RWPE2 (cell line): ENCODE data around the gene TRIM37.

Experiments
- ATAC-seq: fragments of 200-7000 bp; cut with Tn5 transposase; 3 replicates; pipeline ENCODE4 v1.9.1; 2021; ENCODE audit warnings: low read depth
- DNase-seq: peaks from one replicate; pipeline ENCODE4 v3.0.0-alpha.2; 2020; ENCODE audit warnings: low spot score
- H3K27ac ChIP-seq: fragments of 450-650 bp; 2 replicates; pipeline ENCODE4 v1.5.1; 2017; ENCODE audit warnings: mild to moderate bottlenecking; ENCODE audit not compliant: poor library complexity, severe bottlenecking
- H3K27me3 ChIP-seq: fragments of 250-450 bp; sonication (Bioruptor Pico); 2 replicates; pipeline ENCODE4 v1.5.1; 2021; ENCODE audit warnings: mild to moderate bottlenecking, moderate library complexity; ENCODE audit not compliant: insufficient read depth, poor library complexity, severe bottlenecking
- H3K36me3 ChIP-seq: fragments of 250-450 bp; sonication (Bioruptor Pico); 2 replicates; pipeline ENCODE4 v1.5.1; 2020; ENCODE audit warnings: low read depth, mild to moderate bottlenecking, moderate library complexity
- H3K4me1 ChIP-seq: fragments of 250-450 bp; sonication (Bioruptor Pico); 2 replicates; pipeline ENCODE4 v1.5.1; 2021; ENCODE audit warnings: mild to moderate bottlenecking, moderate library complexity; ENCODE audit not compliant: insufficient read depth, poor library complexity, severe bottlenecking
- H3K4me3 ChIP-seq: fragments of 250-450 bp; sonication (Bioruptor Pico); 2 replicates; pipeline ENCODE4 v1.5.1; 2021; ENCODE audit warnings: mild to moderate bottlenecking, moderate library complexity; ENCODE audit not compliant: severe bottlenecking
- H3K9me3 ChIP-seq: fragments of 250-450 bp; sonication (Bioruptor Pico); 2 replicates; pipeline ENCODE4 v1.5.1; 2021; ENCODE audit warnings: mild to moderate bottlenecking, moderate library complexity; ENCODE audit not compliant: severe bottlenecking
- CTCF ChIP-seq: fragments of 450-650 bp; IDR thresholded peaks from one replicate; pipeline ENCODE4 v1.5.1; 2017; ENCODE audit warnings: mild to moderate bottlenecking, moderate library complexity; ENCODE audit not compliant: poor library complexity, severe bottlenecking

The TRIM37 gene

GRCh38 chr17:58947824-58948223, 158.9 kb downstream of the TRIM37 start:
- Histone ChIP-seq H3K4me3 (no peak overlapping the region), H3K9me3 (peaks cover 11% of the 10 kb centered on the region), H3K27ac (no peak overlapping the region), H3K36me3 (no peaks in the 10 kb centered on the region), H3K27me3 (no peaks in the 10 kb centered on the region), H3K4me1 (no peaks in the 10 kb centered on the region)
- ATAC-seq (no peak), DNase-seq (no peak)
- no peak for TF ChIP-seq CTCF

DNA sequence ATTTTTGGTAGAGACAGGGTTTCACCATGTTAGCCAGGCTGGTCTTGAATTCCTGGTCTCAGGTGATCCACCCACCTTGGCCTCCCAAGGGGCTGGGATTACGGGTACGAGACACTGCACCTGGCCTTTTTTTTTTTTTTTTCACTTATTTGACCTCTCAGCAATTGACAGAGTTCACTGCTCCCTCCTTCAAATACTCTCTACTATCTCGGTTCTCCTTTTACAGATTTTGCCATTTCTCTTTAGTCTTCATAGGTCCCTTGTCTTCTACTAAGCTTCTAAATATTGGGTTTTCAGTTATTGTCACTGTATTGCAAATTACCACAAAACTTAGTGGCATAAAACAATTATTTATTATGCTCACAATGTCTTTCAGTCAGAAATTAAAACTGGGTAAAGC, 159.3 kb downstream of the TRIM37 start:
- no peak overlapping the region for H3K27ac ChIP-seq
- no peak for TF ChIP-seq CTCF
- H3K36me3 ChIP-seq: no peaks in the 10 kb centered on the region
- peaks cover 11% of the 10 kb centered on the region for H3K9me3 ChIP-seq
- no peak overlapping the region for H3K4me3 ChIP-seq
- H3K4me1 ChIP-seq: no peaks in the 10 kb centered on the region
- ATAC-seq (no peak), DNase-seq (no peak)
- no peaks in the 10 kb centered on the region for H3K27me3 ChIP-seq

DNA sequence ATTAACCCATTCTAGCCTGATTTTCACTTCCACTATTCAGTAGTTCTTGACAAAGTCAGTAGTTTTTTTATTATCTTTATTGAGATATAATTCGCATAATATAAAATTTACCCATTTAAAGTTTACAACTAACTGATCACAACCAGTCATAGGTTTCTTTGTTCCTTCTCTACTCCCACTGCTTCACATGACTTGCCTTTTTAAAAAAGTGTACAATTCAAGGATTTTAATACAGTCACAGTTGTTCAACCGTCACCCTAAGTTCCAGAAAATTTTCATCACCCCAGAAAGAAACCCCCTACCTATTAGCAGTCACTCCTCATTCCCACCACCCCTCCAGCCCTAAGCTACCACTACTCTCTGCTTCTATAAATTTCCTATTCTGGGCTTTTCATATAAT, 162.5 kb downstream of the TRIM37 start:
- H3K27ac ChIP-seq: no peak overlapping the region
- no peaks in the 10 kb centered on the region for H3K4me1 ChIP-seq
- H3K36me3 ChIP-seq: no peaks in the 10 kb centered on the region
- no peaks in the 10 kb centered on the region for H3K9me3 ChIP-seq
- no peak for DNase-seq
- H3K27me3 ChIP-seq: no peaks in the 10 kb centered on the region
- no peak overlapping the region for H3K4me3 ChIP-seq
- ATAC-seq: no peak
- no peak for TF ChIP-seq CTCF

- H3K27ac ChIP-seq: no peak overlapping the region
- no peak for ATAC-seq
- no peak overlapping the region for H3K4me3 ChIP-seq
- no peaks in the 10 kb centered on the region for H3K36me3 ChIP-seq
- H3K9me3 ChIP-seq: no peaks in the 10 kb centered on the region
- H3K27me3 ChIP-seq: no peaks in the 10 kb centered on the region
- no peaks in the 10 kb centered on the region for H3K4me1 ChIP-seq
- TF ChIP-seq CTCF: no peak
- no peak for DNase-seq
These were observed 170.4 kb downstream of the TRIM37 start for GRCh38 chr17:58936295-58936694.

GRCh38 chr17:58932956-58933355, 173.7 kb downstream of the TRIM37 start:
- H3K4me1 ChIP-seq: no peaks in the 10 kb centered on the region

More at GRCh38 chr17:58932956-58933355, 173.7 kb downstream of the TRIM37 start:
- ATAC-seq: peak; percentile 40; the same call in 1 of the 3 replicates
- H3K36me3 ChIP-seq: no peaks in the 10 kb centered on the region
- H3K27ac ChIP-seq: no peak overlapping the region
- H3K4me3 ChIP-seq: no peak overlapping the region
- no peak for TF ChIP-seq CTCF
- H3K9me3 ChIP-seq: no peaks in the 10 kb centered on the region
- no peaks in the 10 kb centered on the region for H3K27me3 ChIP-seq
- no peak for DNase-seq
